ENCODE results near the gene CERK. TPM values are rescaled to one million over a fixed set of nuclear protein-coding genes. Genes with fewer than 3 reads are reported as not detected.
"Not testable (repeated sequence)": the region's sequence is repeated elsewhere in the genome, so short reads cannot be mapped to it uniquely, and the experiment has no call there.

The CERK gene
- polyA plus RNA-seq, 1 donor: 21.4 TPM

DNA sequence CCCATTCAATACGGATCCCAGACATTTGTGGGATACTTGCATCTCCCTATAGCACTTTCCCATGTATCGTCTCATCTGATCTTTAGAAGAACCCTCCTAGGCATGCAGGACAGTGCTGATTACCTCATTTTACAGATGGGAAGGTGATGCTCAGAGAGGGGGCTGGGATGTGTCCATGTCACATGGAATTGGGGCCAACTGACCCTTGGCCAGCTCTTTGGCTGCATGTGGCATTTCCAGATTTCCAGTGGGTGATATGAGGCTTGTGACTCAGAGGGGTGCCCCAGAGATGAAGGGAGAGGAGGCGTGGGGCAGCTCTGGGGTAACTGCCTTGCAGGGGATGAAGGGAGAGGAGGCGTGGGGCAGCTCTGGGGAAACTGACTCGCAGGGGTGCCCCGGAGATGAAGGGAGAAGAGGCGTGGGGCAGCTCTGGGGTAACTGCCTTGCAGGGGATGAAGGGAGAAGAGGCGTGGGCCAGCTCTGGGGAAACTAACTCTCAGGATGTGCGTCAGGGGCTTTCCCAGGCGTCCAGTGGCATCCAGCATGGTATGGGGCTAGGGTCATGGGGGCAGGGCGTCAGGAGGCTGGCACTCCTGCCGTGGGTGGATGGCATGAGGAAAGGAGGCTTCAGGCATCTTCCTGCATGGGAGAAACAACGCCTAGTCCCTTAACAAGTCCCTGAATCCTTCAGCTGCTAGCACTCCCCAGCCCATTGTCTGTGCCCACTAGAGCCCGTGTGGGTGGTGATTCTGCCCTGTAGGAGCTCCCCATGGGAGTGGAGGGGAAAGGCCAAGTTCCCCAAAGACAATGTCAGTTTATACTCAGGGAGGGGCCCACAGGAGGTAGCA, 11.9 kb upstream of the CERK start:
- DNase-seq (ENCODE audit: low read depth): no peak

DNA sequence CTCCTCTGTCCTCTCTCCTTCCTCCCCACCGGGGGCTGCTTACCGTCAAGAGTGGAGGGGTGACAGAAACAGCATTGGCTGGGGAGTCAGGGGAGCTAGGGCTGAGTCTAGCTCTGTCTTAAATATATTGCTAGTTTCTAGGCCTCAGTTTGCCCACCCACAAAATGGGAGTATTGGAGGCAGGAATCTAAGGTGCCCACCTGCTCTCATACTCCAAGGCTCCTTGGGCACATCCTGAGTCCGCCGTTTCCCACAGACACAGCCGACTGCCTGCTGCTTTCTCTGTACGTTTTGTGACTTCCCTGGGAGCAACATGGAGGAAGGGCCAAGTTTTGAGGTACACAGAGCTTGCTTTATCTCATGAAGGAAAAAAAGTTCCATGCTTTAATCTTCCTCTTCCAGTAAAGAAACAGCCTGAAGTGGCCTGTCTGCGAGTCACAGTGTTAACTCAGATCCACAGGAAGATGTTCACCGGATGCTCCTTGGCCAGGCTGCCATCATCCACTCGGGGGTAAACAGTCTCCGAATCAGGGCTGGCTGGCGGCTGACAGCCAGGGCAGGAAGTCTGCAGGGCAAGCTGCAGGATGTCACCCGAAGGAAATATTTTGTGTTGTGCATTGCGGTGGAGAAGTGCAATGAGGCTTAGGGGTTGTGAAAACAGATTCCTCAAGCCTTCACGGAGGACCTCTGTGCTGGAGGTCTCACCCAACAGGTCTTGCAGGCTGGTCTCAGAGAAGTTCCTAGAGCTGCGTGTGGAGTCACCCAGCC, 11.0 kb upstream of the CERK start:
- DNase-seq (ENCODE audit: low read depth): no peak

DNA sequence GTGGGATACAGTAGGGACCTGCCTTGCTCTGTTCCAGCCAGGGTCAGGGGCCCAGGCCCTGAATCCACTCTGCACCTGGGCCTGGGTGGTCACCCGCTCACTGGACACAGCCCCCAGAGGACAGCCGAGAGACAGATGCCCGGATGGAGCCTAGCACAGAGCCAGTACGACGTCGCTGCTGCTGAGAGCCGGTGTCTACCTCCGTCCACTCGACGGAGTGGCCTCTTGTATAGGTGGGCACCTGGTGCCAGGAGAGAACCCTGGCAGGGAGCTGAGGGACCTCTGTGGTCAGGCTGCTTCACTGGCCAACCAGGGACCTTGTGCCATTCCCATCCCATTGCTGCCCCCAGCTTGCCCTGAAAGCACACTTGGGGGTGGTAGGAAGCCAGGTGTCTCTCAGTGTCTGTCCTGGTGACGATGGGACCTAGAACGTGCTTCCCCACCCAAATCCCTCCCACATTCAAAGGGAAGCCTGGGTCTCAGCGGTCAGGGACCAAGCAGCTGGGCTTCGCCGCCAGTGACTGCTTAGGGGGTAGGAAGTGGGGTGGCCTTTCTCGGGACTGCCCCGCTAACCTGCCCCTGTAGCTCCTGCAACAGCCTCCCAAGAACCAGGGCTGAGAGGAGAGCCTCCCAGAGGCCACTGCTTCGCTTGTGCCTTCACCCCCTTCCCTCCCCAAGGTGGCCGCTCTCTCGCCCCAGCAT, 10.3 kb upstream of the CERK start:
- no peak for DNase-seq (ENCODE audit: low read depth)

DNA sequence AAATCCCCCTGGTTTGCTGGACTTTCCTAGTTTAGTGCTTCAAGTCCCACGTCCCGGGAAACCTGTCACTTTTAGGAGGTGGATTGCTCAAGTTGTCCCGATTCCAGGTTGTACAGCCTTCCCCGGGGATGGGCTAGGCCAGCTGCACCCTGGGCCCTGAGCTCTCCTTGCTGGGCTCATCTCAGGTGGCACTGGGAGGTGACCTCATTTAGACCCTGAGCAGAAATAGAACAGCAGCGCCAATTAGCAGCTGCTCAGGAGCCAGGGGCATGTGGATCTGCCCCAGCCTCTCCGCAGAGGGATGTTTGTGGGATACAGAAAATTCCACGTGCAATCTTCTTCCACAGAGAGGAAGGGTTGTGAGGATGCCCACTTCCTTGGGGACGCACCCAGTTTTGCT, 9.6 kb upstream of the CERK start:
- no peak for DNase-seq (ENCODE audit: low read depth)

DNA sequence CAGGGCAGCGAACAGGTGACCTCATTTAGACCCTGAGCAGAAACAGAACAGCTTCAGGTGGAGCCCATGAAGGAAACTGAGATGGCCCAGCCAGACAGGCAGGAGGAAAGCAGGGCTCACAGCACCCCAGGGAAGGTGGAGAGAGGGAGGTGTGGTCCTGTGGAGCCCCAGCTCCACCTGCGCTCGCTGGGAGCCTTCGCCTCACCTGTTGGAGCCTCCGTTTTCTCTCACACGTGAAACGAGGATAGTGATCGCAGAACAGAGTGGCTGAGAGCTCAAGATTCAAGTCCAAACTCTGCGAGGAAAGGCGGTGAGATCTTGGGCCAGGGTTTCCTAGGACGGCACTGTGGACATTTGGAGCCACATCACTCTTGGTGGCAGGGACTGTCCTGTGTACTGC, 8.6 kb upstream of the CERK start:
- no peak for DNase-seq (ENCODE audit: low read depth)

DNA sequence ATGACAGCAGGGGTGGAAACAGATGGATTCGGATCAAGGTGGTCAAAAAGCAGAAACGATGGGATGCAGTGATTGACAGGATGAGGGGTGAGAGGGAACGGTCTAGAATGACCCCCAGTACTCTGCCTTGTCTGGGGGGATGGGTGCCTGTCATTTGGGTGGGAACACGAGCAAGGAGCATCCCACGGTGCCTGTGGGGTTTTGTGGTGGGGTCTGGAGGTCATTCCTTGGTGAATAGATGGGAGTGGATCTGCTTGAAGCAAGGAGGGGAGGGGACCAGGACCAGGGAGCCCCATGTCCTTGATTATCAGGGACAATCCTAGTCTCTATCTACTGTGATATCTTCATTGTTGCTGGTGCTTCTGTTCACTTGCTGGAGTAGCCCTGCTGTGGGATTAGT, 8.1 kb upstream of the CERK start:
- no peak for DNase-seq (ENCODE audit: low read depth)

DNA sequence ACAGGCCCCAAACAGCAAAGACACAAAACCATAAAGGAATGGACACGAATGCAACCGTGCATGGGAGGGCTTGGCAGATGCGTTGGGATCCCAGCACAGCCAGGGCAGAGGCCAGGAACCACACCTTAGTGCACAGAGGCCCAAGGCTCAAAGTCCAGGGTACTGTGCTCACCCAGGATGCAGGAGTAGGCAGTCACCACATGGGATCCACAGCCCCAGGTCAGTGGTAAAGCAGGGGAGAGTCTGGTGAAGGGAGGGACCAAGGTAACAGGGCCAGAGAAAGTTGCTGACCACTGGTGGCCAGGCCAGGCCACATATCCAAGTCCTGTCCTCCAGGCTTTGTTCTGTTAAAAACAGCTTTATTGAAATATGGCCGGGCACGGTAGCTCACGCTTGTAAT, 6.5 kb upstream of the CERK start:
- no peak for DNase-seq (ENCODE audit: low read depth)

DNA sequence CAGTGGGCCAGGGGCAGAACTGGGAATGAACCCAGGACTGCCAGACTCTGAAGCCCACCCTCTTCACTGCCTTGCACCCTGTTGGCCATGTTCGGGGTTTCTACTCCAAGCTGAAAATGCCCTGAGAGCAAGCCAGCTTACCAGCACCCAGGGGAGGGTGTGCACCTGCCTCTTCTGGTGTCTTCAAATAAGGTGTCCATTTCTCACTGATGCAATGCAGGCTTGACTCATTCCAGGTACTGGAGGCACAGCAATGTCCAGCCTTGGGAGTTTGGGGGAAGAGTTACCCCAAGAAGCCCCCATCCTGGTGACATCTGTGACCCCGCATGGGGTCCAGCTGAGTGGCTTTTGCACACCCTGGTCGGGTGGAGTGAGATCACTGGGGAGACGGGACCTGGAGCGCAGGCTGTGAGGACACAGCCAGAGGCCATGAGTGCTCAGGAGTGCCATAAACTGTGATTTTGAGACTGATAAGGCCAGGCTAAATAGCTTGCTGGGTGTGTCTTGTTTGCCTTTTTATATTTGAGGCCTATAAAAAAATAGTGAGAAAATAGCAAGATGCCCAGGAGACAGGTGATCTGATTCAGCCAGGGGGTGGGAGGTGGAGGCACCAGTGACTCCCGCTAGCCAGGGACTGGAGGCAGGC, 4.6 kb upstream of the CERK start:
- no peak for DNase-seq (ENCODE audit: low read depth)

DNA sequence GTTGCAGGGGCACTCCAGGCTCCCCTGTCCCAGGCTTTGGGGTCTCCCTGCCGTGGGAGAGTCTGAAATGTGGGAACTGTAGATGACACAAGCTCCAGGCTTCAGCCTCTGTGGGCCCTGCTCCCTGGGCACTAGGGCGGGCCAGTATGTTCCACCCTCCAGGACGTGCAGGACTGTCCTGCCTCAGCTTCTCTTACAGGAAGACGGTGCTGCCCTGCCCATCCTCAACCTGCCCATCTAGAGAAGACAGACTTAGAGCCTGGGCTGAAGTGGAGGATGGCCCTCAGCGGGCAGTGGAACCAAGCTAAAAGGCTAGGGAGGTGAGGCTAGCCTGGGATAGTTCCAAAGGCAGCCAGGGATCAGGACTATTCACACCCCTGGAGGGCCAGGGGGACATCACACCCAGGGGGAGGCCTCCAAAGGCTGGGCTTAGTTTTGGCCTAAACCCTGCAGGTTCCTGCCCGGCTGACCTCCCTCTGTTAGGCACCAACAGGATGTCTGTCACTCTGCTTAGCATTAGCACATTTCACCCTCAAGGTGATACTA, 4.0 kb upstream of the CERK start:
- DNase-seq (ENCODE audit: low read depth): no peak

DNA sequence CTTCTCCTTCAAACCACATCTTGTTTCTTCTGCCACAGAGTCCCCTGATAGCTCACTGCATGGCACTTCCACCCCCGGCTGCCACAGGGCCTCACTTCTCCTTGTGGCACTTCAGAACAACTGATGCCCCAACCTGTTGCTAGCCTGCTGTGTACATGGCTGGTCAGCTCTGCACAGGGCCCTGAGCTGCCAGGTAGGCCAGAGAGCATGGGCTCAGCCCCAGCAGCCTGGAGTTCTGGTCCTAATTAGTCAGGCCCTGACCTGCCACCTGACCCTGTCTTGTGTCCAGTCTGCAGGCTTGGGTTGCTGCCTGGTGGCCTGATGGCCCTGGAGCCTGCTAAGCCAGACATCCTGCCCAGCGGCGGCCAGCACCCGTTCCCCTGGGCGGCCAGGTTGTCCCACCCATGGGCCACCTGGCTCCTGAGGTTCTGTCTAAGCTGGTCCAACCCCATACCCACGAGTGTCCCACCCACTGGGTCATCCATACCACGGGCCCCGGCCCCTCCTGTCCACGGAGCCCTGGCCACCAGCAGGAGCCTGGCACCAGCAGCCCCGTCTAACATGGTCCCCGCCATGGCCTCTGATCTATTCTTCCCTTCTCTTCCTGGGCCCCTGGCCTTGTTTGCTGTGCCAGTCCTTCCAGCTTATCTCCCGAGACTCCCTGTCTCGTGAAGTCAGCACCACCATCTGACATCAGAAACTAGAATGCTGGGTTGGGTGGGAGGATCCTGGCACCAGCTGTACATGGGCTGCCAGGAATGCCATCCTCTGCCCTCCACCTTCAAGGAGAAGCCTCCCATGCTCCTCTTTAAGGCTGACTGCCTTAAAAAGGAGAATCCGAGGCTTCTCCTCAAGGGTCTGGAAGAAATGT, 3.1 kb upstream of the CERK start:
- no peak for DNase-seq (ENCODE audit: low read depth)

DNA sequence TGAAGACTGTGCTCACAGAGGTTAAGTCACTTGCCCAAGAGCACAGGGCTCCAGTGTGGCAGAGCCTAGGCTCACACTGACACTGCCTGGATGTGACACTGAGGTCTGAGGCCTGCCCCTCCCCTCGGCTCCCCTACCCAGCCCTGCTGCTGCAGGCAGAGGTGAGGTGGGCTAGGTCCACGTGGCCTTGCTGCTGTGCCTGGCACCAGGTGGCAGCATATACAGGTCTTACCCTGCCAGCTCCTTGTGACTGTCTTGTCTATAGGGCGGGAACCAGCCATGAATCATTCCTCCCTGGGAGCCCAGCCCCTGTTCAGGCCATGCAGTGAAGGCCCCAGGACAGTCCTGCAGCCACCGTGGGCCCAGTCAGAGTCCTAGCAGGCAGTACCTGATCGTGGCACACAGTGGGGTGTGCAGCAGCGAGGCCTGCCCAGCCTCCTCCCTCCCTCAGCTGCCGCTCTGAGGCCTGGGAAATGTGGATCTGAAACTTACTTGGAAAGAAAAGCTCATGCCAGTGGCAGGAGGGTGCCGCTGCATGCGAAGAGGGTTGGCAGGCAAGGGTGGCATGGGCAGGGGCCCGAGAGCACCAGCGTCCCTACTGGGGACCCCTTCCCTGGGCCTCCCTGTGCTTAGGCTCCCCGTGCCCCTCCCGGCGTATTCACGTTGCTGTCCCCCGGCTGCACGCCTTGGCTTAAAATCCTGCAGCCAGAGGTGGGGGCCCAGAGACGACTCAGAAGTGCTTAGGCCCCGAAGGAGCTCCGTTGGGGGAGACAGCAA, 1.2 kb upstream of the CERK start:
- DNase-seq (ENCODE audit: low read depth): no peak

DNA sequence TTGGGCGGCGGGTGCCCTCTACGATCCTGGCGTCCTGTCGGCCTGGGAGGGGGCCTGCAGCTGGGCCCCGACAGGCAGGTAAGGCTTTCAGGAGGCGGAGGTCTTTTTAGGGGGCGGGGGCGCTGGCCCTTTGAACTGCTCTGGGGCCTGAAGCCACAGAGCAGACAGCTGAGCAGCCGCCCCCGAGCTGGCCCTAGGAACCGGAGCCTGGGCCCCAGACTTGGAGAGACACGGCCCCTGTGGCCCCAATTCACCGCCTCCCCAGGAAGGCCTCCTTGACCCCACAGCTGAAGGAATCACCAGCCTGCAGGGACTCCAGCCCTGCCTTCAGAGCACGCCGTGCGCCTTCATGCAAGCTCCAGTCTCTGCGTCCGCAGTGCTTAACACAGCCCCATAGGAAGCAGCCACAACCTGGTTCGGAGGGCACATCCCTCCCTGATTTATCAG, 618 bp upstream of the CERK start:
- DNase-seq (ENCODE audit: low read depth): no peak

DNA sequence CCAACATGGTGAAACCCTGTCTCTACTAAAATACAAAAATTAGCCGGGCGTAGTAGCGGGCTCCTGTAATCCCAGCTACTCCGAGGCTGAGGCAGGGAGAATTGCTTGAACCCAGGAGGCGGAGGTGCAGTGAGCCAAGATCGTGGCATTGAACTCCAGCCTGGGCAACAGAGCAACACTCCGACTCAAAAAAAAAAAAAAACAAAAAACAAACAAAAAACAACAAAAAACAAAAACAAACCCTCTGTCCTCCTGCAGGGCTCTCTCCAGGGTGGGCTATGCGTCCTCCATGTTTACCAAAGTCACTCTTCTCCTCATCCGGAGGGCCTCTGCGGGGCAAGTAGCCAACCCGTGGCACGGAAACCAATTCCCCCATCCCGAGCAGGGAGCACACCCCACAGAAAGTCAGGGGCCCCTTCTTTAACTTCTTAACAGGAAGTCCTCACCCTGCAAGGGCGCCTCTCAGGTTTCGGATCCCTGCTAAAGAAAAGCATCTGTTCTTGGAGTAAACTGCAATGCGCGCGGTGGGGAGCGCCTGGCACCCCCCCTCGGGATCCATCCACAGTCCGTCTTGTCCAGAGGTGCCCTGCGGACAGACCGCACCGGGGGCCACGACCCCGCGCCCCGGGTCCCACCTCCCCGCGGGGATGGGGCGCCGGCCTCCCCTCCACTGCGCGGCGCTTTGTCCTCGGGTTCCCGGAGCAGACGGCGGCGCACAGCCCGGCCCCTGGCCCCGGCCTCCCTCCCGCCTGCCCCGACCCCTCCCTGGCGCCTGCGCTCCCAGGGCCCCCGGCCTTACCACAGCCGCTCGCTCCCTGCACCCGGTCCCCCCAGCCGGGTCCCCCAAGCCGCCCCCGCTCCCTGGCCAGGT, 712 bp downstream of the CERK start:
- DNase-seq (ENCODE audit: low read depth): no peak

DNA sequence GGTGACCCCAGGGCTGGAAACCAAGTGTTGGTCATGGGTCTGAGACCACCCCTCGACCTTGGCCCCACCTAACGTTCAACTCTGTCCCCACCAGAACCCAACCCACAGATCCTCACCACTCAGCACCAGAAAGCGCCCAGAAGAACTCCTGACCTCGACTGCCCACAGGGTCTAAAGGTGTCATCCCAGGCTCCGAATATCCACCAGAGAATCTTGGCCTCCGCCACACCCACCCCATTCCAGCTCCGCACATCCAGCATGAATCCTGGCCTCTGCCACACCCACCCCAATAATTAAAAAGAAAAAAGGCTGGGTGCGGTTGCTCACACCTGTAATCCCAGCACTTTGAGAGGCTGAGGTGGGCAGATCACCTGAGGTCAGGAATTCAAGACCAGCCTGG, 1.3 kb downstream of the CERK start:
- no peak for DNase-seq (ENCODE audit: low read depth)

DNA sequence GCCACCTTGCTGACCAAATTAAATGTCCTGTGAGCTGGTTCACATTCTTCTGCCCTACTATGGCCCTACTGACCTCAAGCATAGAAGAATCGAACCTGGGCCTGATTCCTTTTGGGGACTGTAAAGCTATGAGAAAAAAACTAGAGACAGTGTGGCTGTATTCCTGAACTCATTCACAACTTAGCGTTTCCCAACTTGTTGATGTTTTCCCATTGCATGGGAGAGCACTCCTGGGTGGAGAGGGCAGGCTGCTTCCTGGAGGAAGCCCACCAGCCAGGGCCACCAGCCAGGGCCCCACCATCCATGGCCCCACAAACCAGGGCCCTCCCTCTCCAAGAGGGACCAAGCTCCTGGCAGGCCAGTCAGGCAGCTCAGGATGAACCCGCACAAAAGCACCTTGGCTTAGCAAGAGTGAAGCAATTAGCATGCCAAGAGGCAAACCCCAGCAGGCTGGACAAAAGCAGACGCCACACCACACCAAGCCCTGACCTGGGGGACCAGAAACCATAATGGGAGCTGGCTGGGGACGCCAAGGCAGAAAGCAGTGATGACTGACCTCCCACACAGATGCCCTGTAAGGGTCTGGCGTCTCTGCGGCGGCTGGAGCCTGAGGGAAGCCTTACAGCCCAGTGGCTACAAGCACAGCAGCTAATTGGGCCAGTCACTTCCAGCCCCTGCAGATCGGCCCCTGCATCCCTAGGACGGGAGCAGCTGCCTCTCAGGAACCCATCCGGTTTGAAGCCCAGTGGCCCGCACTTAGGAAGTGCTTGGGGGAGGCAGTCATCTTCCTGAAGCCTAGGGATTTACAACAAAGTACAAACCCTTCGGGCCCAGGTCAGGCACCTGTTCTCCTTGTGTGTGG, 2.1 kb downstream of the CERK start:
- no peak for DNase-seq (ENCODE audit: low read depth)

DNA sequence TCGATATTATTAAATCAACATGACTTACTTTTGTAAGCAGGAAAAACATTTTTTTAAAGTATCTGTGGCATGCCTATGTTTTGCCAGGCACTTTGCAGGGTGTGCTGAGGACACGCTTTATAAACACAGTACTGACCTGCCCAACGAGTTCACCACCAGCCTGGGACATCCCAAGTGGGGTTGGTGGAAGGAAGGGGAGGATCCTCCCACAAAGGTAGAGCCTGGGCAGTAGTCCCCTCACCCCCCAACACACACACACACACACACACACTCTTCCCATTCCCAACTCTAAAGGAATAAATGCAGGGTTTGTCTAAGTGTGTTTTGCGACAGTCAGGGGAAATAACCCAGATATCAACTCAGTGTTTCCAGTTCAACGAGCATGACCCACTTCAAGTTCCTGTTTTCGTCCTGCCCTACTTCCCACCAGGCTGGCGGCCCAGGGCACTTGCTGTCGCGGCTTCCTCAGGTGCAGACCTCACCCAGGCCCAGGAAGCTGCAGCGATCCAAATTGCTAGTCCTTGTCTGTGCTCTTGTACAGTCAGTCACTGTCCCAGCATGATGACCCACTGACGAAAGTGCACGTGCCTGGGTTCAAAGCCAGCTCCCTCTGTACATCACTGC, 3.1 kb downstream of the CERK start:
- DNase-seq (ENCODE audit: low read depth): no peak

DNA sequence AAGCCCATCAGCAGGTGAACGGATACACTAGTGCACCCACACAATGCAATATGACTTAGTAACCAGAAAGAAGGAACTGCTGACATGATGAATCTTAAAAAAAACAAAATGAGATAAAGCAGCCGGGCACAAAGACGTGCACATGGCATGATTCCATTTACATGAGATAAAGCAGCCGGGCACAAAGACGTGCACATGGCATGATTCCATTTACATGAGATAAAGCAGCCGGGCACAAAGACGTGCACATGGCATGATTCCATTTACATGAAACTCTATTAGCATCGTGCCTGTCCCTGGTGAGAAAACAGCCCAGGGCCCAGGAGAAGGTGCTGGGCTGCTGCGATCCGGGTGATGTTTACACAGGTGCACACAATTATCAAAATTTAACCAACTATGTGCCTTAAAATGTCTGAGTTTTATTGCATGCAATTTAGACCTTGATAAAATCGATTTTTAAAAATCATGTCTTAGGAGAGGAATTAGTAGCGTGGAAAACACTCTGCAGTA, 3.8 kb downstream of the CERK start:
- DNase-seq (ENCODE audit: low read depth): not testable (repeated sequence)

All from forelimb muscle (tissue), 1 donor.